ENCODE results near the gene HSF4. TPM values are rescaled to one million over a fixed set of nuclear protein-coding genes. Genes with fewer than 3 reads are reported as not detected.

Gene HSF4
- total RNA-seq, 1 experiment from 2014 or later = 1.2 TPM

DNA sequence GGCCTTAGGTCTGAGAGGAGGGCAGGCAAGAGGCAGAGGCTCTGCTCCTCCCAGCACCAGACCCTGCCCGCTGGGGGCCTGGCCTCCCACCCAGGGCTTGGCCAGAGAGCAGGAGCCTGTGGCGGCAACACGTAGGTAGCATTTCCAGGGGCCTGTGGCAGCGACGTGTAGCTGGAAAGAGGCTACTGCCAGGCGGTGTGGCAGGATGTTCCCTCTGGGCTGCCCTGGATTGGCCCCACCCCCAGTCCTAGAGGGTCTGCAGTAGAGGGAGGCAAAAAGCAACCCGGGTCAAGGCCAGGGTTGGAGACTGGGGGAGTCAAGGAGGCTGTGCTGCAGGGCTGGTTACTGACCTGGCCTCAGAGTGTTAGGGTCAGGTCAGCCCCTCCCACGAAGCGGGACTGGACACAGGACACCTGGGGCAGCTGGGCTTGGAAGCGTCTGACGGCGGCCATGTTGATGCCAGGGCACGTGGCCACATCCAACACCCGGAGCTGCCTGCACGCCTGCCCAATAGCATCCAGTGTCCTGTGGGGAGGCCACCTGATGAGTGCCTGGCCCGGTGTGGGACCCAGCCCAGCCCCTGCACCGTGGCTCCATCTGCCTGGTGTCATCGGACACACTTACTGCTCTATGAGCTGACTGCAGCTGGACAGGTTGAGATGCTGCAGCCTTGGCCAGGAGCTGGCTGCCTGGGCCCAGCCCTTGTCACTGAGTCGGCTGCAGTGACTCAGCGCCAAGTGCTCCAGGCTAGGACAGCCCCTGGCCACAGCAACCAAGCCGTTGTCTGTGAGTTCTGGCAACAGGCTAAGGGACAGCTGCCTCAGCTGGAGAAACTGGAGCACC lies 42.9 kb downstream of the HSF4 start:
- H3K4me1 ChIP-seq (ENCODE audit: insufficient read depth, low read length) = no peaks in the 10 kb centered on the region
- H2BK5ac ChIP-seq (ENCODE audit: insufficient read length, low read length) = no peak overlapping the region
- no CpG with 5 or more reads among the region's 21 CpGs for whole genome bisulfite sequencing (ENCODE audit: extremely low coverage, insufficient read length, low lambda C conversion rate)
- H3K4me2 ChIP-seq (ENCODE audit: insufficient read depth, insufficient read length, low read length) = no peak overlapping the region
- Mint-ChIP-seq H3K27me3 (ENCODE audit: low read depth) (peaks cover 14% of the 10 kb centered on the region), H3K4me3 (no peak overlapping the region), H3K9me3 (no peaks in the 10 kb centered on the region), H3K27ac (no peak overlapping the region), H3K4me1 (peaks cover 10 to 12% of the 10 kb centered on the region in 2 experiments; a peak in 3 of 4 replicates), H3K36me3 (ENCODE audit: insufficient read depth in 1 of 3, low read depth in 3 of 3) (peaks cover 0 to 9% (median 0%) of the 10 kb centered on the region in 3 experiments; a peak in 2 of 7 replicates)
- H3K56ac ChIP-seq (ENCODE audit: insufficient read length, low read depth, low read length) = no peak overlapping the region
- no peaks in the 10 kb centered on the region for H3K79me2 ChIP-seq (ENCODE audit: insufficient read depth, low read length)
- H3K9ac ChIP-seq (ENCODE audit: extremely low read depth, insufficient read length, low read length) = no peak overlapping the region
- no peak overlapping the region for H3K4ac ChIP-seq (ENCODE audit: low read depth, low read length)
- no peak overlapping the region for H2AFZ ChIP-seq (ENCODE audit: low read length)
- 0 out of 2 replicates have a peak overlapping the region, but pooled peaks have one; percentile 6 for H3K14ac ChIP-seq (ENCODE audit: insufficient read depth, low read length)
- H4K8ac ChIP-seq (replicated peaks; ENCODE audit: insufficient read length, low read depth, low read length) = no peak overlapping the region
- DNase-seq = no peak
- H3K23ac ChIP-seq (ENCODE audit: insufficient read length, low read depth, low read length) = no peak overlapping the region
- no peak overlapping the region for H3K27ac ChIP-seq (ENCODE audit: insufficient read length, low read depth, low read length)
- H4K91ac ChIP-seq (ENCODE audit: insufficient read length, low read depth, low read length) = no peak overlapping the region
- no peak overlapping the region for H4K5ac ChIP-seq (ENCODE audit: insufficient read length, low read depth, low read length)
- H2BK20ac ChIP-seq (ENCODE audit: low read depth, low read length, poor library complexity, severe bottlenecking) = no peak overlapping the region
- H3T11ph ChIP-seq (ENCODE audit: low read length) = no peak overlapping the region
- no peaks in the 10 kb centered on the region for H3K23me2 ChIP-seq (ENCODE audit: insufficient read length, low read depth, low read length, poor library complexity, severe bottlenecking)
- no peak overlapping the region for H2BK12ac ChIP-seq (ENCODE audit: insufficient read length, low read depth, low read length)
- no peaks in the 10 kb centered on the region; the same call in 1 of the 2 replicates for H3K27me3 ChIP-seq (ENCODE audit: insufficient read depth, low read length)
- TF ChIP-seq, protein P1, sequence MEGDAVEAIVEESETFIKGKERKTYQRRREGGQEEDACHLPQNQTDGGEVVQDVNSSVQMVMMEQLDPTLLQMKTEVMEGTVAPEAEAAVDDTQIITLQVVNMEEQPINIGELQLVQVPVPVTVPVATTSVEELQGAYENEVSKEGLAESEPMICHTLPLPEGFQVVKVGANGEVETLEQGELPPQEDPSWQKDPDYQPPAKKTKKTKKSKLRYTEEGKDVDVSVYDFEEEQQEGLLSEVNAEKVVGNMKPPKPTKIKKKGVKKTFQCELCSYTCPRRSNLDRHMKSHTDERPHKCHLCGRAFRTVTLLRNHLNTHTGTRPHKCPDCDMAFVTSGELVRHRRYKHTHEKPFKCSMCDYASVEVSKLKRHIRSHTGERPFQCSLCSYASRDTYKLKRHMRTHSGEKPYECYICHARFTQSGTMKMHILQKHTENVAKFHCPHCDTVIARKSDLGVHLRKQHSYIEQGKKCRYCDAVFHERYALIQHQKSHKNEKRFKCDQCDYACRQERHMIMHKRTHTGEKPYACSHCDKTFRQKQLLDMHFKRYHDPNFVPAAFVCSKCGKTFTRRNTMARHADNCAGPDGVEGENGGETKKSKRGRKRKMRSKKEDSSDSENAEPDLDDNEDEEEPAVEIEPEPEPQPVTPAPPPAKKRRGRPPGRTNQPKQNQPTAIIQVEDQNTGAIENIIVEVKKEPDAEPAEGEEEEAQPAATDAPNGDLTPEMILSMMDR (conservative IDR thresholded peaks at IDR 0.05) = no peak
- no peaks in the 10 kb centered on the region for H3K79me1 ChIP-seq (ENCODE audit: insufficient read depth, low read depth, low read length, poor library complexity, severe bottlenecking)
- no peak overlapping the region for H2BK120ac ChIP-seq (ENCODE audit: low read depth, low read length, poor library complexity, severe bottlenecking)
- H3K18ac ChIP-seq (ENCODE audit: insufficient read length, low read depth, low read length) = no peak overlapping the region
- H3K9me3 ChIP-seq (ENCODE audit: control insufficient read depth, low read depth, low read length) = no peaks in the 10 kb centered on the region
- H4K20me1 ChIP-seq (ENCODE audit: control insufficient read depth, insufficient read depth, insufficient read length) = no peaks in the 10 kb centered on the region
- H2BK15ac ChIP-seq (ENCODE audit: low read depth, low read length) = no peak overlapping the region; the same call in 1 of the 2 replicates
- no peak overlapping the region for H2AK5ac ChIP-seq (ENCODE audit: insufficient read length, low read length)

Data from H9 (cell line).